Psoas muscle (tissue), 8 donors: ENCODE results near the gene BTNL8. TPM values are rescaled to one million over a fixed set of nuclear protein-coding genes. Genes with fewer than 3 reads are reported as not detected.
A peak's percentile ranks its signal among the peaks of the same experiment; 100 is the strongest.

ENCODE experiments used
- ATAC-seq, 4 donors: fragments of 200-7000 bp; cut with Tn5 transposase; one replicate each; pipeline ENCODE4 v1.9.1; 2020; ENCODE audit warnings: moderate library complexity in 3 of 4, mild to moderate bottlenecking in 2 of 4
- DNase-seq, 2 donors: peaks; one replicate each; pipeline ENCODE4 v3.0.0-alpha.2; 2020
- H3K27ac ChIP-seq: fragments of 200-600 bp; one replicate; pipeline ENCODE4 v1.8.0; 2022
- H3K27me3 ChIP-seq, 3 donors: fragments of 200-600 bp in 1 of 3; one replicate each; pipeline versions ENCODE4 v1.6.1 to v1.8.0; 2013 to 2022; ENCODE audit warnings: low read length in 2 of 3, mild to moderate bottlenecking in 2 of 3, moderate library complexity in 1 of 3; ENCODE audit not compliant: insufficient read depth in 3 of 3
- H3K36me3 ChIP-seq, 2 donors: fragments of 200-600 bp in 1 of 2; one replicate each; pipeline versions ENCODE4 v1.6.1 to v1.8.0; 2013 to 2022; ENCODE audit warnings: low read depth in 1 of 2, mild to moderate bottlenecking in 1 of 2, moderate library complexity in 1 of 2; ENCODE audit not compliant: insufficient read depth in 1 of 2
- H3K4me1 ChIP-seq: fragments of 200-600 bp; one replicate; pipeline ENCODE4 v1.8.0; 2022
- H3K4me3 ChIP-seq: fragments of 200-600 bp; one replicate; pipeline ENCODE4 v1.8.0; 2022; ENCODE audit warnings: mild to moderate bottlenecking
- H3K9me3 ChIP-seq: fragments of 200-600 bp; one replicate; pipeline ENCODE4 v1.8.0; 2022
- CTCF ChIP-seq: fragments of 200-600 bp; IDR thresholded peaks from one replicate; pipeline ENCODE4 v1.8.0; 2022; ENCODE audit warnings: antibody characterized with exemption
- WGBS, 3 donors: extraction: QIAGEN DNeasy Blood & Tissue Kit; methylation state at CpG; one replicate each; pipeline versions ENCODE4 v1.1.6 to v1.1.7; 2013; 5-methylcytosine and 5-hydroxymethylcytosine counted together
- intact Hi-C, 2 donors: fragments of 100-400 bp; cut with DNase I; formaldehyde crosslinking; loops; one replicate each; pipeline versions ENCODE4 v1.11.0 to v1.14.2; 2022
- polyA plus RNA-seq, 3 donors: library from polyadenylated mRNA; stranded (reverse); fragments of 200-250 nt; gene quantifications; one replicate each; pipeline ENCODE4 v1.2.3, GENCODE V29; 2013
- total RNA-seq, 4 donors: library from RNA; stranded (reverse); fragmentation: NEBNext Ultra II Directional in 2 of 4; extraction: Animal tissue kit (Norgen Biotek cat#: 25700) in 2 of 4; gene quantifications; one replicate each; pipeline versions ENCODE4 v1.2.1 to v1.2.4, GENCODE V29; 2021 to 2023
- donor health status: healthy with polysubstance abuse.
- donor health status: DM: no; HTN: no; CAD: no; lungs with moderate emphysema.
- donor health status: Bipolar disorder and iron deficiency.
- donor health status: healthy.
- donor health status: DM: yes; HTN: yes; CAD: no.
- donor health status: DM: no; HTN: no; CAD: no.
- donor health status: DM: no; HTN: no; CAD: no.
- donor health status: DM: yes; HTN: yes; CAD: no.

Gene BTNL8
- total and polyA plus RNA-seq, 7 donors, result 0.09 to 0.46 (median 0.19) TPM; not detected in 2

GRCh38 chr5:180853121-180853847 lies 45.7 kb upstream of the BTNL8 start:
- Histone ChIP-seq H3K4me3 (no peak overlapping the region), H3K27ac (no peak overlapping the region), H3K9me3 (no peaks in the 10 kb centered on the region), H3K4me1 (no peaks in the 10 kb centered on the region), H3K36me3 (peaks cover 14 to 58% of the 10 kb centered on the region in 2 donors), H3K27me3 (no peaks in the 10 kb centered on the region)
- intact Hi-C loops, result no loop called here
- DNase-seq (no peak), ATAC-seq (no peak)
- WGBS, 3 donors, result 75 to 79% (median 78%) methylated on average over 13 of the region's 13 CpGs
- no peak for TF ChIP-seq CTCF

DNA sequence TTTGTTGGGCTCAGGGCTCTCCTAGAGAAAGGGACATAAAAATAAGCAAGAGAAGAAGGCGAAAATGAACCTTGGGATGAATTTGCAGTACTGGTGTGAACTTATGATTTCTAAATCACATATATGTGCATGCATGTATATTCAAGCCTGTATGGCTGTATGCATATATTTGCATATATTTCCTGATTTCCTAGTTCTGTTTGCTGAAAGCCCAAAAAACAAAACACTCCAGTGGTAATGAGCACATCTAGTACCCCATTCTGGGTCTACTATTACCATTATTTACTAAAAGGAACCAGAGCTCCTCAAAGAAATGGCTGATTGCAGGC lies 45.1 kb upstream of the BTNL8 start:
- Histone ChIP-seq H3K27ac (no peak overlapping the region), H3K4me3 (no peak overlapping the region), H3K4me1 (no peaks in the 10 kb centered on the region), H3K27me3 (no peaks in the 10 kb centered on the region), H3K9me3 (no peaks in the 10 kb centered on the region), H3K36me3 (peaks cover 14 to 58% of the 10 kb centered on the region in 2 donors)
- ATAC-seq (no peak), DNase-seq (no peak)
- no peak for TF ChIP-seq CTCF
- intact Hi-C loops, result no loop called here
- 91 to 100% (median 100%) methylated on average over 1 of the region's 1 CpG for WGBS, 3 donors

DNA sequence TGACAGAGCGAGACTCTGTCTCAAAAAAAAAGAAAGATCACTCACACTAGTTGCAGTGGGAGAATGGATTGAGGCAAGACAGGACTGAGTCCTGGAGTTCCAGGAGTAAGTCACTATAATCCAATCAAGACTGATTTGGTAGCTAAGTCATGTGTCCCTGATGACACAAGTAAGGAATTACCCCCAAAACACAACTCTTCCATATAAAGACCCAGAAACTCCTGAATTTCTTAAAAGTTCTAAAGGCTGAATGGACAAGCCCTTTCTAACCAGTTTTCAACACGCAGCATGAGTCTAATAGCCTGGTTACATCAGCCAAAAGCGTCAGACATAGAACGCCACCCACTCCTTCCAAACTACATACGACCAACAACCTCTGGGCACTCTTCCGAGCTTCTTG lies 40.4 kb upstream of the BTNL8 start:
- H3K4me1 ChIP-seq, result peaks cover 12% of the 10 kb centered on the region
- WGBS, 3 donors, result 96 to 98% (median 98%) methylated on average over 6 of the region's 6 CpGs
- no peak overlapping the region for H3K27ac ChIP-seq
- no peak for TF ChIP-seq CTCF
- intact Hi-C loops, result loop anchor here in 1 of 2 donors (5.0 kb wide), 1 partner anchor 61 kb away; no protein-coding TSS in a partner anchor
- no peaks in the 10 kb centered on the region for H3K9me3 ChIP-seq
- ATAC-seq (no peak), DNase-seq (no peak)
- H3K4me3 ChIP-seq, result no peak overlapping the region
- no peaks in the 10 kb centered on the region for H3K27me3 ChIP-seq
- peaks cover 0 to 31% of the 10 kb centered on the region in 2 donors for H3K36me3 ChIP-seq

- WGBS, 3 donors, result 0 to 1% (median 0%) methylated on average over 17 to 18 of the region's 18 CpGs
- H3K27ac ChIP-seq, result peak overlapping the region; percentile 83
- DNase-seq, result no peak
- peaks cover 0 to 22% of the 10 kb centered on the region in 2 donors for H3K36me3 ChIP-seq
- peak; percentile 5 for TF ChIP-seq CTCF
- ATAC-seq, result peak; percentile 25 to 58 (median 42)
- no peaks in the 10 kb centered on the region for H3K9me3 ChIP-seq
- peak overlapping the region; percentile 77 for H3K4me3 ChIP-seq
- no peaks in the 10 kb centered on the region for H3K27me3 ChIP-seq
- intact Hi-C loops, result loop anchor here (5.0 to 10.0 kb wide), 4 partner anchors 43 to 294 kb away; partner anchors contain the start of gene MGAT1 (in 1 of the 2)
- peaks cover 12% of the 10 kb centered on the region for H3K4me1 ChIP-seq
These were observed 38.6 kb upstream of the BTNL8 start for GRCh38 chr5:180860273-180860886.
